IMR-90 (cell line): ENCODE measurements around the gene AGTR1.

Source experiments
- POLR2A ChIP-seq: IDR thresholded peaks from 2 replicates; pipeline ENCODE4 v1.6.1; 2012; ENCODE audit warnings: mild to moderate bottlenecking, low read depth, low read length
- RFX5 ChIP-seq: IDR thresholded peaks from 2 replicates; pipeline ENCODE4 v1.8.0; 2012; ENCODE audit warnings: low read depth, mild to moderate bottlenecking, low read length, moderate library complexity
- TF ChIP-seq, protein P1 (sequence below): conservative IDR thresholded peaks from 2 replicates; pipeline ENCODE4 v1.5.1; 2012; ENCODE audit warnings: mild to moderate bottlenecking, low read depth, low read length, improper control_type of control experiment

DNA sequence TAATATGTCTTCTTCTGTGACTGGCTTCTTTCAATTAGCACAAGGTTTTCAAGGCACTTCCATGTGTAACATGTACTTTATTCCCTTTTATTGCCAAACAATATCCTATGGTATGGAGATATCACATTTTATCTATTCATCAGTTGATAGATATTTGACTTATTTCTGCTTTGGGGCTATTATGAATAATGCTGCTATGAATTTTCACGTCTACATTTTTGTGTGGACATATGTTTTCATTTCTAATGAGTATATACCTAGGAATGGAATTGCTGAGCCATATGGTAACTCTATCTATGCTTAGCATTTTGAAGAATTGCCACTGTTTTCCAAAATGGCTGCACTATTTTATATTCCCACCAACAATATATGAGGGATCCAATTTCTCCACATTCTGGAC is 3.6 kb upstream of the AGTR1 start:
- TF ChIP-seq, protein P1, sequence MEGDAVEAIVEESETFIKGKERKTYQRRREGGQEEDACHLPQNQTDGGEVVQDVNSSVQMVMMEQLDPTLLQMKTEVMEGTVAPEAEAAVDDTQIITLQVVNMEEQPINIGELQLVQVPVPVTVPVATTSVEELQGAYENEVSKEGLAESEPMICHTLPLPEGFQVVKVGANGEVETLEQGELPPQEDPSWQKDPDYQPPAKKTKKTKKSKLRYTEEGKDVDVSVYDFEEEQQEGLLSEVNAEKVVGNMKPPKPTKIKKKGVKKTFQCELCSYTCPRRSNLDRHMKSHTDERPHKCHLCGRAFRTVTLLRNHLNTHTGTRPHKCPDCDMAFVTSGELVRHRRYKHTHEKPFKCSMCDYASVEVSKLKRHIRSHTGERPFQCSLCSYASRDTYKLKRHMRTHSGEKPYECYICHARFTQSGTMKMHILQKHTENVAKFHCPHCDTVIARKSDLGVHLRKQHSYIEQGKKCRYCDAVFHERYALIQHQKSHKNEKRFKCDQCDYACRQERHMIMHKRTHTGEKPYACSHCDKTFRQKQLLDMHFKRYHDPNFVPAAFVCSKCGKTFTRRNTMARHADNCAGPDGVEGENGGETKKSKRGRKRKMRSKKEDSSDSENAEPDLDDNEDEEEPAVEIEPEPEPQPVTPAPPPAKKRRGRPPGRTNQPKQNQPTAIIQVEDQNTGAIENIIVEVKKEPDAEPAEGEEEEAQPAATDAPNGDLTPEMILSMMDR, result no peak
- TF ChIP-seq RFX5 (no peak), POLR2A (no peak)
